GM18858 (cell line): Measurements from ENCODE around the gene SEC61A2.
A peak's percentile ranks its signal among the peaks of the same experiment; 100 is the strongest.
"Not testable (repeated sequence)": the region's sequence is repeated elsewhere in the genome, so short reads cannot be mapped to it uniquely, and the experiment has no call there.

ENCODE experiments used
- ATAC-seq: cut with Tn5 transposase; IDR thresholded peaks from one replicate; pipeline ENCODE4 v1.9.1; 2021; ENCODE audit not compliant: unreplicated experiment

SEC61A2 gene

DNA sequence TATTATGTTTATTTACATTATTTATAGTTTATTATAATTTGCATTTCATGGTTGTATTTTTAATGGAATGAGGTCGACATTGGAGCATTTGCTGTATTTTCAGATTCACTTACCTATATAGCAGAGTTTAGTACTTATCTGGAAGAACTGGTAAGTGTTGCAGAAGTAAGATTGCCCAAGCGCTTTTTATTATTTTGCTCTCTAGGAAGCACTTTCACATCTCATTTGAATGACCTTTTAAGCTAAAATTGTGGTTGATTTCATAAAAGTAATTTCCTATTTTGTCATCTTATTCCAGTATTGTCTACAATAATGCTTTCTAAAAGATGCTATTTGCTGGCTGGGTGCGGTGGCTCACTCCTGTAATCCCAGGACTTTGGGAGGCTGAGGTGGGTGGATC is 28.6 kb downstream of the SEC61A2 start:
- ATAC-seq: no peak

DNA sequence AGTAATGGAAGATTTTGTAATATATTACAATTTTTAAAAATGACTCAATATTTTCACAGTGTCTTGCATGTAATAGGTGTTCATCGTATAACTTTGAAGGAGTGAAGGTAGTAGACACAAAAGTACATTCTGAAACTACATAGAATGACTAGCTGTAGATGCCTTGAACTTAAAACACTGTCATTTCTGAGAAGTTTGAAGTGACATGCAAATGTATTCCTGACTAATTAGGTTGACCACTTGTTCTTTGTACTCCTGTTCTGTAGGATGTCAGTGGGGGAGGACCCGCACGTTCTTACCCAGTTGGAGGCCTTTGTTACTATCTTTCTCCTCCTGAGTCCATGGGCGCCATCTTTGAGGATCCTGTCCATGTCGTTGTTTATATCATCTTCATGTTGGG is 31.2 kb downstream of the SEC61A2 start:
- no peak for ATAC-seq

DNA sequence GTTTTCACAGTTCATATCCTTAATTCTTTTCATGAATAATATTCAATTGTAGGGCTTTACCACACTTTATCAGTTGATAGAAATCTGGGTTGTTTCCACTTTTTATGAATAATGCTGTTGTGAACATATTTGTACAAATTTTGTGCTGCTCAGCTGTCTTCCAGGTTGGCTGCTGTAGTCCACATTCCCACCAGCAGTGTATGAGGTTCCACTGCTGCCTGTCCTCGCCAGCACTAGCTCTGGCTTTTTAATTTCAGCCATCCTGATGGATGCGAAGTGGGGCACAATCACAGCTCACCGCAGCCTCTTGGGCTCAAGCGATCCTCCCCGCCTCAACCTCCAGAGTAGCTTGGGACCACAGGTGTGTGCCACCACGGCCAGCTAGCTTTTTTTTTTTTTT is 33.5 kb downstream of the SEC61A2 start:
- no peak for ATAC-seq

DNA sequence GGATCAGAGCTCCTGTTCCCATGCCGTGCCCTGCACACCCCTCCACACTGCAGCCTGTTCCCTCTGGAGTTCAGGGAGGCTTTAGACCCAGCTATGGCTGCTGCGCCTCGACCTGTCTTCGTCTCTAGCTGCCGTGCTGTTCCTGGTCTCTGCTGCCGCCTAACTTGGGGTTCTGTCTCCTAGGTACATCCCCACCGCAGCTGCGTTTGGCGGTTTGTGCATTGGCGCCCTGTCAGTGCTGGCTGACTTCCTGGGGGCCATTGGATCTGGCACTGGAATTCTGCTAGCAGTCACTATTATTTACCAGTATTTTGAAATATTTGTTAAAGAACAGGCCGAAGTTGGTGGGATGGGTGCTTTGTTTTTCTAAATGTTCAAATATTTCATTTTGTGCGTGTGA is 34.6 kb downstream of the SEC61A2 start:
- no peak for ATAC-seq

DNA sequence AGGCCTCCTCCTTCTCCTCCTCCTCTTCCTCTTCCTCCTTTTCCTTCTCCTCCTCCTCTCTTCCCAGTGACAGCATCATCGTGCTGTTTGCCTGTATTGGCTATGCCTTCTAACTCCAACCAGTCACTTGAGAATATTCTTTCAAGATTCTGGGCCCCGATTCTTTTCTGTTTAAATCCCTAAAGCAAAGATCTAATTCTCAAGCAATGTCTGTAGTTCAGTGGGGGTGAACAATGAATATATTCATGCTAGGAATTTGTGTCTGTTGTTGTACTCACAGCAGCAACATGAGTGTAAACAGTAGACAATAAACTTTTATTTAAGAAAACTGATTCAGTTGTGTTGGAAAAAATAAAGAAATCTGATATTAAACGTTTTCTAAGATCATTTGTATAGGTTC is 35.6 kb downstream of the SEC61A2 start:
- ATAC-seq: no peak

DNA sequence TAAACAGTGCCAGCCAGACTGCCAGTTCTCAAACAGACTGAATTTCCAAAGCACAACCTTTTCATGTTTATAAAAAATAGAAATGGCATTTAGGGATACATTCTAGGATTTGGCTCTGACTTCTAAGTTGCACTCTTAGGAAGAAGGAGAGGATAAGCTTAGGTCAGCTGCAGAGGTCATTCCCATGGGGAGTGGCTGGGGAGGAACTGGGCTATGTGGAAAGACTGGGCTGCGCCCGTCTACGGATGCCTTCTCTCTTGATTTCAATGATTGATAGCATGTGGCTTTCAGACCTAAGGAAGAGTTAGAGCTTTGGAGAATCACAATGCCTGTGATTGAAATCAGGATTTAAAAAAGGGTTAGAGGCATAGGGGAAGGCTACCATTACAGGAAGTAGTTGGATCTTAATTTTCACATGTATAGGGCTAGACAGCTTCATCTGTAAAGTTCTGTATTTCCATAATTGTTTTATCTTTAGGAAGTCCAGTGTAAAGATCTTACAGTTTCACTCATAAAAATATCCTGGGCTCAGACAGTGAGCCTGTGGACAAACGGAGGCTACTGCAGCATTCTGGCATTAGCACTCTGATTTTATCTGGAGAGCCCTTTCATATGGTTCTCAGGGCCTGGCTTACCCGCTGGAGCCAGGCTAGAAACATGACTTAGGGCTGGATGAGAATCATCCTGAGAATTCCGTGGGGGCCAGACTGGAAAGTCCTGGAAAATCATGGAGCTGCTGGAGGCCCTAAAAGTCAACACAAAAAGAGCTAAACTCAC is 36.7 kb downstream of the SEC61A2 start:
- no peak for ATAC-seq

DNA sequence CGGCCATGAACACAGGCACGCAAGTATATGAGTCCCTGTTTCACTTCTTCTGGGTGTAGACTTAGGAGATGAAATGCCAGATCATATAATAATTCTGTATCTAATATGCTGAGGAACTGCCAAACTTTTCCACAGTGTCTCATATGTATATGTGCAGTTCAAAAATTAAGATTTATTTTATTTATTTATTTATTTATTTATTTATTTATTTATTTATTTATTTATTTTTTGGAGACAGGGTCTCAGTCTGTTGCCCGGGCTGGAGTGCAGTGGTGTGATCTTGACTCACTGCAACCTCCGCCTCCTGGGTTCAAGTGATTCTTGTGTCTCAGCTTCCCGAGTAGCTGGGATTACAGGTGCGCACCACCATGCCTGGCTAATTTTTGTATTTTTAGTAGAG is 42.0 kb downstream of the SEC61A2 start:
- ATAC-seq: not testable (repeated sequence)

DNA sequence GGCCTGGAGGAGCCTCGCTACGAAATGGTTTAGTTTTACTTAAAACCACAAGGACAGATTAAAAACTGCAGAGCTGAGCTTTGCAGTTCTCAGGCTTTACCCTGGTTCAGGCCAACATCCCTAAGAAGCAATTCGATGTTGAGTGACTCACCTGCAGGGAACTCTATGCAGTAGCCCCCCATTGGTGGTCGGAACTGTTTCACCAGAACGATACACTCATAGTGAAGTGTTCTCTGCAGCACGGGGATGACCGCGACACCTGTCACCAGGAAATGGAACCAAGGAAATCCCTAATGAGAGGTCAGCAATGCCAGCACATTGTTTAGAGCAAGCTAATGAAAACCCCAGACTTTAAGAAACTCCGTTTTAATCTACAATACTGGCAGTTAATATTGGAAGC is 48.2 kb downstream of the SEC61A2 start:
- no peak for ATAC-seq

DNA sequence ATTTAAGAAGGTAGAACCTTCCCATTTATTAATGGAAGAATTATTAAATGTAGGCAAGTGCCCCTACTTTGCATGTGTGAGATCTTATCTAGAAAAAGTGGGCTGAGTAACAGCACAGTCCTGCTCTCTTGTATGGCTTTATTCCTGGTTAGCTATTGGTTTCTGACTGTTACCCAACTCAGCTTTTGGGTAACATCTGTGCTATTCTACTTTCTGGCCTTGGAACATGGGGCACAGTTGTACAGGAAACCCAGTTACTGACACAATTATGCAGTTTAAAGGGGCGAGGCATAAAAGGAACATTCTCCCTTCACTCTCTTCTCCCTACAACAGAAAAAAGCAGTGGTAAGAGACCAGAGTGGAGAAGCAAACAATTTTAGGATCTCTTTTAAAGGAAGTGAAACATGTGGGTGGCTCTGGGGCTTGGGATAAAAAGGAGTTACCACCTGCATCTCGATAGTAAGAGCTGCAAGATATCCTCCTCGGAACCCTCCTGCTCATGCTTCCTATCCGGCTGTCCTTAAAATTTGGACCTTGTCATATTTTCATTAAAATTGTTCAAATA is 50.2 kb downstream of the SEC61A2 start:
- ATAC-seq: no peak

DNA sequence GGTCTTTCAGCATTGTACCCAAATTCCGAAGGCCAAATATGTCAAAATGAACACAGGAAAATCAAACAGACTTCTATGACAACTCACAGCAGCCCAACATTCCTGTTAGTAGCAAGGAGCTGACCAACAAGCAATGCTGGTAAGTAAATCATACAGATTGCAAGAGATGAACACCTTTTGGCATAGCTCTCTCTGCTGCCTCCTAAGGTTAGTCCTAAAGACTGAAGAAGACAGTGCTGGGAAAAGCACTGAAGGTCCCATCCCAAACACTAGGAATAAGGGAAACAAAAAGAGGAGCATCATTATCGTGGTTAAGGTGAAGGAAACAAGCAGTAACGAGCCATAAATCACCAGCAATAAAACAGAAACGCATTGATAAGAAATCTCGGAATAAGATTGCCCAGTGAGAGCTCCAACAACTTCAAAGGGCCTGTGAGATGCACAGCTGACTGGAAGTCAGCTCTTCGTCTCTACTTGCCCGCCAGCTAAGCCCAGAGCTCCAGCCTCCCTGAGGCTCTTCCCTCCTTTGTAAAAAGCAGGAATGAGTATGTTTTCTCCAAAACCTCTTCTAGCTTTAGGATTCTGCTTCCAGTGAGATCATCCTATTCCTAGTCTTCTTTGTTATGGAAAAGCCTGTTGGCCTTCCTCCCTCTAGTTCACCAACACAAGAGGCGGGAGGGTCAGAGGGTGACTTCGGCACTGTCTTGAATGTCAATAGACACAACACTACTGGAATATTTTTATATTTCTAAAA is 50.9 kb downstream of the SEC61A2 start:
- ATAC-seq: no peak

DNA sequence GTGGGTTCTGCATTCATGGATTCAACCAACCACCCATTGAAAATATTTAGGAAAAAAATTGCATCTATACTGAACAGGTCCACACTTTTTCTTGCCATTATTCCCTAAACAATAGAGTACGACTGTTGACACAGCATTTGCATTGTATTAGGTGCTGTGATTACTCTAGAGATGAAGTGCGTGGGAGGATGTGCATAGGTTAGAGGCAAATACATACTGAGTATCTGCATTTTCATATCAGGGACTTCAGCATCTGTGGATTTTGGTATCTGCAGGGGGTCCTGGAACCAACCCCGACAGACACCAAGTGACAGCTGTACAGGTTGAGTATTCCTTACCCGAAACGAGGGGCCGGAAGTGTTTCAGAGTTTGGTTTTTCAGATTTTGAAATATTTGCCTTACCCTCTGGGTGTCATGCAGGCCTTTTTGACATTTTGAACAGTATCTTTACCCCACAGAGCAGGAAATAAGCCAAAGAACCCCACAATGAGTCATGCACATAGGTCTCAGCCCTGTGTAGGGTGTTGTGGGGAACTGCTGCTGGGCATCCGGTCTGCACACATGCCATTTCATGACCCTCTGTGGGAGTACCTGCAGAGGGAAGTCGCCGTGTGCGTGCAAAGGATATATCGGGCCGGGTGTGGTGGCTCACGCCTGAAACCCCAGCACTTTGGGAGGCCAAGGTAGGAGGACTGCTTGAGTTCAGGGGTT is 51.7 kb downstream of the SEC61A2 start:
- peak; percentile 60 for ATAC-seq

DNA sequence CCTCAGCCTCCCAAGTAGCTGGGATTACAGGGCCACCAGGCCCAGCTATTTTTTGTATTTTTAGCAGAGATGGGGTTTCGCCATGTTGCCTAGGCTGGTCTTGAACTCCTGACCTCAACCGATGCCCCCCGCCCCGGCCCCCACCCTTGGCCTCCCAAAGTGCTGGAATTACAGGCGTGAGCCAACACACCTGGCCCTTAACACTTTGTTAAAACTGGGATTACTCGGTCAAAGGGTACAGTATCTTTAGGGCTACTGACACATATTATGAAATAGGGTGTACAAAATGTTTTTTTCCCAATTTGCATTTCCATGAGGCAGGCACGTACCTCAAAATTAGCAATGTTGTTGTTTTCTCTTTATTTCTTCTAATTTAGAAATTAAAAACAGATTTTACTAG is 54.7 kb downstream of the SEC61A2 start:
- ATAC-seq: no peak

DNA sequence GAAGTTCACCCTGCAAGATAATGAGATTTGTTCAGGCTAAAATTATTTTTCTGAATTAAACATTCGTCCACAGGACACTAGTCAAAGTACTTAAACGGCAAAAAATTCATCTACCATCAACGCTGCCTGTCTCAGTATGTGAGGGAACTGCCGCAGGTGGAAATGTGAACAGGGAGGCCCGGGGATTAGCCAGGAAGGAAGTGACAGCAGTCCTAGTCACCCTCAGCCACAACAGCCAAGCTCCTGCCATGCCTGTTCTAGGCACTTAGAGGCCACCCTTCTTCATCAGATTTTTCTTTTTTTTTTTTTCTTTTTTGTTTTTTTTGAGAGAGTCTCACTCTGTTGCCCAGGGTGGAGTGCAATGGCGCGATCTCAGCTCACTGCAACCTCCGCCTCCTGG is 56.8 kb downstream of the SEC61A2 start:
- ATAC-seq: no peak

DNA sequence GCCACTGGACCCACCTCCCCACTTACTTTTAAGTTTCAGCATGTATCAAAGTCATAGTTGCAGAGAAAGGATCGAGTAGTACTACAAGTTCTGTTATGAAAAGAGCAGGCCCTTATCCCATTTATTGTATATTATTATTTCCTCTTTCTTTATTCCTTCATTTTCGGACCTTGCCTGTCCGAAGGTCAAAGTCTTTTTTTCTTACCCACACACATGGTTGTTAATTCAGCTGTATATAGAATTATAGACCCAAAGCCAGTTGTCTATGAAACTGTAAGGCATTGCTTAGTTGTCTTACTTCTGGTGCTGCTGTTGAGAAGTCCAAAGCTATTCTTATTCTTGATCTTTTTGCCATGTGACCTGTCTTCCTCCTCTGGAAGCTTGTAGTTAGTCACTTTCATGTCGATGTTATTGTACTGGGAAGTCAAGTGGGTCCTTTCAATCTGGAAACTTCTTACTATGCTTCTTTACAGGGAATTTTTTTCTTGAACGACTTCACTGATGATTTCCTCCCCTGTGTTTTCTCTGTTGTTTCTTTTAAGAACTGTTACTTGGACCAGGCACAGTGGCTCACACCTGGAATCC is 57.9 kb downstream of the SEC61A2 start:
- ATAC-seq: no peak

DNA sequence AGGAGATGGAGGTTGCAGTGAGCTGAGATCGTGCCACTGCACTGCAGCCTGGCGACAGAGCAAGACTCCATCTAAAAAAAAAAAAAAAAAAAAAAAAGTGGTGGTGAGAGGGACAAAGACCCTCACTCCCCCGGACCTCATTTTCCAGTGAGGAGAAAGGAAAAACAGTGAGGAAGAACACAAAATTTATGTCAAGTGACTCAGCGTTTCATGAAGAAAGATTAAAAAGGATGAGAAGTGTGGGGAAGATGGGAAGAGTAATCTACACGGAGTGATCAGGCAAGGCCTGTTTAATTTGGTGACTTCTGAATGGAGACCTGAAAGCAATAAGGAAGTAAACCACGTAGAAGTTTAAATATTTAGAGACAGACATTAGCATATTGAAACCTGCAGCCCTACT is 59.2 kb downstream of the SEC61A2 start:
- no peak for ATAC-seq

DNA sequence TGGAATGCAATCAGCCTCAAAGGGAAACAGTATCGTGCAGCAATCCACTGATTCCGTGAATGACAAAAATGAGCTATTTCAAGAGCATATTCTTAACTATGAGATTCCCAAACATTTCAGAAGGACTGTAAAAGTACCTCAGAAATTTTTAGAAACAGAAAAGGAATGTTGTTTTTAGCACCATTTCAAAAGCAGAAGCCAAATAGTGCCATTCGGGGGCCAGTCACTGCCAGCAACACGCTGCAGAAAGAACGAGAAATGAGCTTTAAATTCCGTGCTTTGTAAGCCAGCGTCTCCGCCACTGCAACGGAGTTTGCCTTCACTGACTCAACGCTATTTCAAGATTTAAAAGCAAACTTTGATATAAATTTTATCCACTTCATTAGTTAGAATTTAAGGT is 59.9 kb downstream of the SEC61A2 start:
- ATAC-seq: no peak

DNA sequence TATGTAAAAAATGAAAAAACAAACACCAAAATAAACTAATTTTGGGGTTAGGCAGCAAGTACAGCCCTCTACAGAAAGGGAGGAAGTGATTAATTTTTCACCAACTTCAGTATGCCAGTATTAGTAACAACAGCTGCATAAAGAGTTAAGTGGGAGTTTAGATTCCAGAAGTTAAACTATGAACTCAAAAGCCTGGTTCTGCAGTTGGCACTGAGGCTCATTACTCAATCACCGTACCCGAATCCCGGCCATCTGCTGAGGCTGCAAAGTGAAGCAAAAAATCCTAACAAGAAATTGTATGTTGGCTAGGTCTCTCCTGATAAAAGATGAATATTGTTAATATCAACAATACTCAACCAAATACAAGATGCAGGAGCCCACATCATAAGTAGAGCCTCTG is 62.2 kb downstream of the SEC61A2 start:
- no peak for ATAC-seq

DNA sequence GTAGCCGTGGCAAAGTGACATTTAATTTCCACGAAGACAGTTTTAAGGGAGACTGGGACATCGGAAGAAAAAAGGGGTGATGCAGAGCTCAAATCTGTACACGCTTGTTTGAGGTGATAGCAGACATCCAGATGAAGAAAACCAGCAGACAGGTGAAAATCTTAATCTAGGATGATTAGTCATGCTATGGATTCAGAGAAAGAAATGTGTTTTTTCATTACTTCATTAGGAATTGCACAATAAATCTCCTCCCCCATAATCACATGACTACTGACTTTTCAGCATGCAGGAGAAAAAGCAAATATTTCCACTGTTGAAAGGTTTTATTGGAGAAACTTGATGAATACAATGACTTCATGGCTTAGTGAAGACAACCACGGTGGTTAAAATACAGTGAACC is 63.7 kb downstream of the SEC61A2 start:
- ATAC-seq: no peak

DNA sequence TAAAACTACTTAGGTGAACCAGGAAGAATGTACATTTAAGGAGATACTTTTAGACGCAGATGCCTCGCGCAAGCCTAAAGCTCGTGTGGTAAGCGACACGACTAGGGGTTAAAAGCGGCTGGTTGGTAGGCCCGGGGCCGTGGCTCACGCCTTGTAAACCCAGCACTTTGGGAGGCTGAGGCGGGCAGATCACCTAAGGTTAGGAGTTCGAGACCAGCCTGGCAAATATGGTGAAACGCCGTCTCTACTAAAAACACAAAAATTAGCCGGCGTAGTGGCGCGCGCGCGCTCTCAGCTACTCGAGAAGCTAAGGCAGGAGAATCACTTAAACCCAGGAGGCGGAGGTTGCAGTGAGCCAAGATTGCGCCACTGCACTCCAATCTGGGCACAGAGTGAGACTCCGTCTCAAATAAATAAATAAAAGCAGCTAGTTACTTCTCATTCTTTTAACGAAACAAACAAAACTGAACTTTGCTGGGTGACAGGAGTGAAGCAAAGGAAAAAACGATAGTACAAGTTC is 65.3 kb downstream of the SEC61A2 start:
- ATAC-seq: no peak

DNA sequence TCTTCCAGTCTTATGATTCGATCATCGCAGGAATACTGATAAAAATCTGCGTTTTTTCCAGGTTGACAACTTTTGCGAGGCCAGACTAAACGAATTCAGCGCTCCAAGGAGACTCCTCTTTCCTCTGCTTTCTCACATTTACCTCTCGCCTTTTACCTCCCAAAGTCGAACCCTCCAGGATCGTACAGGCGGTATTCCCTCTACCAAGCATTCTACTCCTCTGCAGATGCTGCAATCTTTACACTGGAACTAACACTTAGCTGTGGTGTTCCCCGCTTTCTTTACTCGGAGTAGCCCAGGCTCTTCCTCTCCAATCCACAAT is 65.8 kb downstream of the SEC61A2 start:
- peak; percentile 6 for ATAC-seq
